ENCODE data around the gene FLAD1. TPM values are rescaled to one million over a fixed set of nuclear protein-coding genes. Genes with fewer than 3 reads are reported as not detected.

FLAD1 gene
- total RNA-seq, 4 donors from 2014 or later: 12.8 to 23.5 (median 20.7) TPM

GRCh38 chr1:155017946-155018316, 34.8 kb downstream of the FLAD1 start:
- WGBS, 2 donors (ENCODE audit: low coverage in 1 of 2): 0 to 13% methylated on average over 1 to 3 of the region's 6 CpGs
- Histone ChIP-seq H3K27ac (peak overlapping the region; percentile 67 to 95 (median 88)), H3K27me3 (no peaks in the 10 kb centered on the region), H3K9me3 (no peaks in the 10 kb centered on the region), H3K36me3 (peaks cover 0 to 28% of the 10 kb centered on the region in 2 donors), H3K4me3 (peak overlapping the region; percentile 32 to 54), H3K4me1 (peaks cover 2 to 47% (median 21%) of the 10 kb centered on the region in 3 donors)
- TF ChIP-seq POLR2A (IDR thresholded peaks at IDR 0.05): no peak
- TF ChIP-seq POLR2AphosphoS5 (IDR thresholded peaks at IDR 0.05): no peak
- no peak for TF ChIP-seq EP300 (IDR thresholded peaks at IDR 0.05)
- TF ChIP-seq CTCF (IDR thresholded peaks at IDR 0.05): no peak
- no peak for ATAC-seq

GRCh38 chr1:155018617-155019348, 35.6 kb downstream of the FLAD1 start:
- no peak for TF ChIP-seq POLR2A (IDR thresholded peaks at IDR 0.05)
- TF ChIP-seq POLR2AphosphoS5 (IDR thresholded peaks at IDR 0.05): no peak
- no peak for TF ChIP-seq CTCF (IDR thresholded peaks at IDR 0.05)
- TF ChIP-seq EP300 (IDR thresholded peaks at IDR 0.05): no peak
- ATAC-seq: no peak
- Histone ChIP-seq H3K9me3 (no peaks in the 10 kb centered on the region), H3K27me3 (no peaks in the 10 kb centered on the region), H3K4me3 (no peak overlapping the region), H3K36me3 (peaks cover 0 to 28% of the 10 kb centered on the region in 2 donors), H3K4me1 (peaks cover 2 to 39% (median 19%) of the 10 kb centered on the region in 3 donors), H3K27ac (peak overlapping the region in 2 of 4 donors; percentile 85 to 90)
- WGBS, 2 donors (ENCODE audit: low coverage in 1 of 2): 87 to 90% methylated on average over 4 to 5 of the region's 8 CpGs

- WGBS, 2 donors (ENCODE audit: low coverage in 1 of 2): 71 to 74% methylated on average over 4 to 11 of the region's 11 CpGs
- Histone ChIP-seq H3K27ac (peak overlapping the region in 1 of 4 donors; percentile 90), H3K27me3 (no peaks in the 10 kb centered on the region), H3K4me3 (no peak overlapping the region), H3K36me3 (peaks cover 0 to 21% of the 10 kb centered on the region in 2 donors), H3K9me3 (no peaks in the 10 kb centered on the region), H3K4me1 (peaks cover 2 to 33% (median 19%) of the 10 kb centered on the region in 3 donors)
- TF ChIP-seq POLR2AphosphoS5 (IDR thresholded peaks at IDR 0.05) (no peak), CTCF (IDR thresholded peaks at IDR 0.05) (no peak), POLR2A (IDR thresholded peaks at IDR 0.05) (no peak), EP300 (IDR thresholded peaks at IDR 0.05) (no peak)
- no peak for ATAC-seq
These were observed 36.5 kb downstream of the FLAD1 start for GRCh38 chr1:155019377-155020245.

GRCh38 chr1:155022136-155022926, 39.2 kb downstream of the FLAD1 start:
- ATAC-seq: no peak
- no peaks in the 10 kb centered on the region for H3K27me3 ChIP-seq
- WGBS, 2 donors (ENCODE audit: low coverage in 1 of 2): 81 to 100% methylated on average over 3 to 8 of the region's 8 CpGs
- H3K27ac ChIP-seq: no peak overlapping the region
- TF ChIP-seq CTCF (IDR thresholded peaks at IDR 0.05): no peak
- TF ChIP-seq POLR2AphosphoS5 (IDR thresholded peaks at IDR 0.05): no peak
- TF ChIP-seq EP300 (IDR thresholded peaks at IDR 0.05): no peak
- TF ChIP-seq POLR2A (IDR thresholded peaks at IDR 0.05): no peak
- H3K4me1 ChIP-seq: peaks cover 0 to 18% (median 10%) of the 10 kb centered on the region in 3 donors
- no peaks in the 10 kb centered on the region for H3K36me3 ChIP-seq
- no peaks in the 10 kb centered on the region for H3K9me3 ChIP-seq
- no peak overlapping the region for H3K4me3 ChIP-seq

Measured in gastroesophageal sphincter (tissue), 4 donors.